ENCODE measurements around the gene CUL9. TPM values are rescaled to one million over a fixed set of nuclear protein-coding genes. Genes with fewer than 3 reads are reported as not detected.

The CUL9 gene
- total RNA-seq, 1 donor from 2014 or later, result 29.0 TPM

GRCh38 chr6:43204271-43205105 is 22.5 kb downstream of the CUL9 start:
- DNase-seq (ENCODE audit: low read depth) (no peak), FAIRE-seq (no peak)
- TF ChIP-seq, protein P1, sequence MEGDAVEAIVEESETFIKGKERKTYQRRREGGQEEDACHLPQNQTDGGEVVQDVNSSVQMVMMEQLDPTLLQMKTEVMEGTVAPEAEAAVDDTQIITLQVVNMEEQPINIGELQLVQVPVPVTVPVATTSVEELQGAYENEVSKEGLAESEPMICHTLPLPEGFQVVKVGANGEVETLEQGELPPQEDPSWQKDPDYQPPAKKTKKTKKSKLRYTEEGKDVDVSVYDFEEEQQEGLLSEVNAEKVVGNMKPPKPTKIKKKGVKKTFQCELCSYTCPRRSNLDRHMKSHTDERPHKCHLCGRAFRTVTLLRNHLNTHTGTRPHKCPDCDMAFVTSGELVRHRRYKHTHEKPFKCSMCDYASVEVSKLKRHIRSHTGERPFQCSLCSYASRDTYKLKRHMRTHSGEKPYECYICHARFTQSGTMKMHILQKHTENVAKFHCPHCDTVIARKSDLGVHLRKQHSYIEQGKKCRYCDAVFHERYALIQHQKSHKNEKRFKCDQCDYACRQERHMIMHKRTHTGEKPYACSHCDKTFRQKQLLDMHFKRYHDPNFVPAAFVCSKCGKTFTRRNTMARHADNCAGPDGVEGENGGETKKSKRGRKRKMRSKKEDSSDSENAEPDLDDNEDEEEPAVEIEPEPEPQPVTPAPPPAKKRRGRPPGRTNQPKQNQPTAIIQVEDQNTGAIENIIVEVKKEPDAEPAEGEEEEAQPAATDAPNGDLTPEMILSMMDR (IDR thresholded peaks at IDR 0.05; ENCODE audit: insufficient read depth, low read length, severe bottlenecking), result no peak
- H3K4me3 ChIP-seq (ENCODE audit: low read depth, low read length), result no peak overlapping the region
- peaks cover 26% of the 10 kb centered on the region for H3K36me3 ChIP-seq (ENCODE audit: control insufficient read depth, insufficient read depth, low read length)
- no peaks in the 10 kb centered on the region for H3K27me3 ChIP-seq (ENCODE audit: control insufficient read depth, insufficient read depth, low read length)

GRCh38 chr6:43205849-43206248 is 23.9 kb downstream of the CUL9 start:
- Histone ChIP-seq H3K36me3 (ENCODE audit: control insufficient read depth, insufficient read depth, low read length) (peaks cover 21% of the 10 kb centered on the region), H3K4me3 (ENCODE audit: low read depth, low read length) (no peak overlapping the region), H3K27me3 (ENCODE audit: control insufficient read depth, insufficient read depth, low read length) (no peaks in the 10 kb centered on the region)
- DNase-seq (ENCODE audit: low read depth), result no peak
- TF ChIP-seq, protein P1 (IDR thresholded peaks at IDR 0.05; ENCODE audit: insufficient read depth, low read length, severe bottlenecking), result no peak
- FAIRE-seq, result no peak

GRCh38 chr6:43207286-43207685 is 25.3 kb downstream of the CUL9 start:
- H3K36me3 ChIP-seq (ENCODE audit: control insufficient read depth, insufficient read depth, low read length), result peaks cover 21% of the 10 kb centered on the region
- no peaks in the 10 kb centered on the region for H3K27me3 ChIP-seq (ENCODE audit: control insufficient read depth, insufficient read depth, low read length)
- no peak for DNase-seq (ENCODE audit: low read depth)
- FAIRE-seq, result no peak
- H3K4me3 ChIP-seq (ENCODE audit: low read depth, low read length), result no peak overlapping the region
- TF ChIP-seq, protein P1 (IDR thresholded peaks at IDR 0.05; ENCODE audit: insufficient read depth, low read length, severe bottlenecking), result no peak

- TF ChIP-seq, protein P1 (IDR thresholded peaks at IDR 0.05; ENCODE audit: insufficient read depth, low read length, severe bottlenecking), result peak; percentile 12
- FAIRE-seq (no peak), DNase-seq (ENCODE audit: low read depth) (no peak)
Observed at GRCh38 chr6:43211955-43212354, 30.0 kb downstream of the CUL9 start.

DNA sequence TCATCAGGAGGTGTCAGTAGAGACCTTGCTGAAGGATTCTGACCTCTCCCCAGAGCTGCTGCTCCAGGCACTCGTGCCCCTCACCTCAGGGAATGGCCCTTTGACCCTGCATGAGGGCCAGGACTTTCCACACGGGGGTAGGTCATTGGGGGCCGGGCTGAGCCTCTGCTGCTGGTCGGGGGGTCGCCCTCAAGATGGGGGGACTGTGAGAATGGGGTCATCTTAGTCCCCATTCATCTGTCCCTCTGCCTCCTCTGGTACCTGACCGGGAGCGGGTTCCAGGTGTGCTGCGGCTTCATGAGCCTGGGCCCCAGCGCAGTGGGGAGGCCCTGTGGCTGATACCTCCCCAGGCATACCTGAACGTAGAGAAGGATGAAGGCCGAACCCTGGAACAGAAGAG is 31.4 kb downstream of the CUL9 start:
- no peaks in the 10 kb centered on the region for H3K27me3 ChIP-seq (ENCODE audit: control insufficient read depth, insufficient read depth, low read length)
- no peak for DNase-seq (ENCODE audit: low read depth)
- H3K36me3 ChIP-seq (ENCODE audit: control insufficient read depth, insufficient read depth, low read length), result peaks cover 21% of the 10 kb centered on the region
- no peak overlapping the region for H3K4me3 ChIP-seq (ENCODE audit: low read depth, low read length)
- no peak for FAIRE-seq
- TF ChIP-seq, protein P1 (IDR thresholded peaks at IDR 0.05; ENCODE audit: insufficient read depth, low read length, severe bottlenecking), result no peak

More at GRCh38 chr6:43211955-43212354, 30.0 kb downstream of the CUL9 start:
- H3K36me3 ChIP-seq (ENCODE audit: control insufficient read depth, insufficient read depth, low read length), result peaks cover 17% of the 10 kb centered on the region
- no peaks in the 10 kb centered on the region for H3K27me3 ChIP-seq (ENCODE audit: control insufficient read depth, insufficient read depth, low read length)
- H3K4me3 ChIP-seq (ENCODE audit: low read depth, low read length), result no peak overlapping the region
